BLaER1 (cell line): Measurements from ENCODE around the gene USP24.
A peak's percentile ranks its signal among the peaks of the same experiment; 100 is the strongest.
"Not testable (repeated sequence)": the region's sequence is repeated elsewhere in the genome, so short reads cannot be mapped to it uniquely, and the experiment has no call there.

Experiments
- H3K27ac ChIP-seq: shearing (Covaris generic); formaldehyde crosslinking; 2 replicates; pipeline ENCODE4 v1.8.1; 2022
- H3K27me3 ChIP-seq: shearing (Covaris generic); formaldehyde crosslinking; 2 replicates; pipeline ENCODE4 v1.8.1; 2022
- H3K36me3 ChIP-seq: shearing (Covaris generic); formaldehyde crosslinking; 2 replicates; pipeline ENCODE4 v1.8.1; 2022
- H3K4me1 ChIP-seq: shearing (Covaris generic); formaldehyde crosslinking; 2 replicates; pipeline ENCODE4 v1.8.1; 2022
- H3K4me2 ChIP-seq: shearing (Covaris generic); formaldehyde crosslinking; 2 replicates; pipeline ENCODE4 v1.8.1; 2022
- H3K4me3 ChIP-seq: shearing (Covaris generic); formaldehyde crosslinking; 2 replicates; pipeline ENCODE4 v1.8.1; 2022
- H3K9ac ChIP-seq: shearing (Covaris generic); formaldehyde crosslinking; 2 replicates; pipeline ENCODE4 v1.8.1; 2022
- H3K9me3 ChIP-seq: shearing (Covaris generic); formaldehyde crosslinking; 2 replicates; pipeline ENCODE4 v1.8.1; 2022
- H4K20me1 ChIP-seq: shearing (Covaris generic); formaldehyde crosslinking; 2 replicates; pipeline ENCODE4 v1.8.1; 2022
- Cebpa-rat ChIP-seq: shearing (Covaris generic); IDR thresholded peaks from 2 replicates; pipeline ENCODE4 v1.8.1; 2022

USP24 gene

GRCh38 chr1:55117941-55118340 is 97.2 kb downstream of the USP24 start:
- peaks cover 29% of the 10 kb centered on the region for H3K9me3 ChIP-seq
- H3K4me3 ChIP-seq: no peak overlapping the region
- H3K27ac ChIP-seq: no peak overlapping the region
- H3K9ac ChIP-seq: no peak overlapping the region
- H3K4me2 ChIP-seq: no peak overlapping the region
- H3K27me3 ChIP-seq: no peaks in the 10 kb centered on the region
- TF ChIP-seq Cebpa-rat: no peak
- peaks cover 96% of the 10 kb centered on the region for H3K36me3 ChIP-seq
- no peaks in the 10 kb centered on the region for H4K20me1 ChIP-seq
- no peaks in the 10 kb centered on the region for H3K4me1 ChIP-seq

- TF ChIP-seq Cebpa-rat: 0 out of 2 replicates have a peak, but pooled peaks have one; percentile 8
- H3K4me2 ChIP-seq, H3K4me1 ChIP-seq, H3K27ac ChIP-seq, H3K4me3 ChIP-seq, H4K20me1 ChIP-seq, H3K9ac ChIP-seq, H3K27me3 ChIP-seq: not testable (repeated sequence)
- Histone ChIP-seq H3K36me3 (peaks cover 90% of the 10 kb centered on the region), H3K9me3 (peaks cover 17% of the 10 kb centered on the region)
Observed at GRCh38 chr1:55109005-55109404, 106.2 kb downstream of the USP24 start.

GRCh38 chr1:55107101-55107500 is 108.1 kb downstream of the USP24 start:
- Histone ChIP-seq H3K27ac (no peak overlapping the region), H3K9me3 (no peaks in the 10 kb centered on the region), H3K4me1 (no peaks in the 10 kb centered on the region), H3K36me3 (peaks cover 89% of the 10 kb centered on the region), H4K20me1 (no peaks in the 10 kb centered on the region), H3K27me3 (no peaks in the 10 kb centered on the region), H3K9ac (no peak overlapping the region), H3K4me3 (no peak overlapping the region), H3K4me2 (no peak overlapping the region)
- no peak for TF ChIP-seq Cebpa-rat

DNA sequence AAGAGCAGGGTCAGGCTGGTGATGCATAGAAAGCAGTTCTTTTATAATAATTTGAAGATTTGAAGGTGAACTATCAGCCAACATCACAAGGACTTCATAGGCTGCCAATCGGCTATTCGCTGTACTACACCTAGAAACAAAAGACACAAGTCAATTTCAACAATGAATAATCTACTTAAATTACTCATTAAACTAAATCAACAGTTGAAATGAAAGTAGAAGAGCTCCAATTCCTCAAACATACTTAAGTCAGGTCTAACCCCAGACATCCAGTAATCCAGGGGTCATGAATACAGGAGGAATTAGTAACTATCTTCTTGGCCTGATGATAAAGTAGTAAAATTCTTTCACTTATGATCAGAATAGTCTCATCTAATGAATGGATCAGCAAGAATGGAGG is 111.3 kb downstream of the USP24 start:
- Histone ChIP-seq H3K4me3 (no peak overlapping the region), H3K9me3 (no peaks in the 10 kb centered on the region), H4K20me1 (no peaks in the 10 kb centered on the region), H3K4me1 (no peaks in the 10 kb centered on the region), H3K36me3 (peaks cover 97% of the 10 kb centered on the region), H3K27me3 (no peaks in the 10 kb centered on the region), H3K9ac (no peak overlapping the region), H3K27ac (no peak overlapping the region), H3K4me2 (no peak overlapping the region)
- TF ChIP-seq Cebpa-rat: no peak

- Histone ChIP-seq H3K9ac (no peak overlapping the region), H3K27me3 (peaks cover 5% of the 10 kb centered on the region; the same call in 1 of the 2 replicates), H3K36me3 (peaks cover 97% of the 10 kb centered on the region)
Observed at GRCh38 chr1:55095095-55095494, 120.1 kb downstream of the USP24 start.

GRCh38 chr1:55092475-55092874 is 122.7 kb downstream of the USP24 start:
- no peak for TF ChIP-seq Cebpa-rat
- no peak overlapping the region for H3K4me2 ChIP-seq
- no peak overlapping the region for H3K4me3 ChIP-seq
- H3K36me3 ChIP-seq: peaks cover 95% of the 10 kb centered on the region
- peaks cover 17% of the 10 kb centered on the region for H3K4me1 ChIP-seq
- H3K9me3 ChIP-seq: no peaks in the 10 kb centered on the region
- peaks cover 24% of the 10 kb centered on the region; the same call in 1 of the 2 replicates for H4K20me1 ChIP-seq
- H3K9ac ChIP-seq: no peak overlapping the region
- no peak overlapping the region for H3K27ac ChIP-seq
- H3K27me3 ChIP-seq: peaks cover 5% of the 10 kb centered on the region; the same call in 1 of the 2 replicates

More at GRCh38 chr1:55095095-55095494, 120.1 kb downstream of the USP24 start:
- Histone ChIP-seq H3K27ac (no peak overlapping the region), H4K20me1 (peaks cover 7% of the 10 kb centered on the region; the same call in 1 of the 2 replicates), H3K4me3 (no peak overlapping the region), H3K4me1 (no peaks in the 10 kb centered on the region), H3K9me3 (no peaks in the 10 kb centered on the region), H3K4me2 (no peak overlapping the region)
- no peak for TF ChIP-seq Cebpa-rat

GRCh38 chr1:55089683-55090082 is 125.5 kb downstream of the USP24 start:
- Histone ChIP-seq H3K27me3 (no peaks in the 10 kb centered on the region), H4K20me1 (peaks cover 22% of the 10 kb centered on the region; the same call in 1 of the 2 replicates), H3K9ac (no peak overlapping the region), H3K36me3 (peaks cover 94% of the 10 kb centered on the region), H3K27ac (no peak overlapping the region), H3K9me3 (no peaks in the 10 kb centered on the region), H3K4me3 (no peak overlapping the region), H3K4me1 (peaks cover 17% of the 10 kb centered on the region), H3K4me2 (no peak overlapping the region)
- no peak for TF ChIP-seq Cebpa-rat

- Histone ChIP-seq H4K20me1 (peaks cover 17% of the 10 kb centered on the region; the same call in 1 of the 2 replicates), H3K4me2 (peak overlapping the region; percentile 62), H3K9me3 (no peaks in the 10 kb centered on the region), H3K36me3 (peaks cover 93% of the 10 kb centered on the region), H3K27ac (no peak overlapping the region), H3K4me1 (peaks cover 17% of the 10 kb centered on the region), H3K4me3 (no peak overlapping the region), H3K9ac (no peak overlapping the region), H3K27me3 (no peaks in the 10 kb centered on the region)
- no peak for TF ChIP-seq Cebpa-rat
Observed at GRCh38 chr1:55088413-55088812, 126.8 kb downstream of the USP24 start.

- H3K27me3 ChIP-seq: no peaks in the 10 kb centered on the region
- peaks cover 17% of the 10 kb centered on the region for H3K4me1 ChIP-seq
- H3K36me3 ChIP-seq: peaks cover 92% of the 10 kb centered on the region
- no peak overlapping the region for H3K9ac ChIP-seq
- H3K4me2 ChIP-seq: no peak overlapping the region
- H3K4me3 ChIP-seq: no peak overlapping the region
- no peaks in the 10 kb centered on the region for H3K9me3 ChIP-seq
- peaks cover 17% of the 10 kb centered on the region; the same call in 1 of the 2 replicates for H4K20me1 ChIP-seq
- no peak for TF ChIP-seq Cebpa-rat
- H3K27ac ChIP-seq: no peak overlapping the region
Observed at GRCh38 chr1:55087439-55087838, 127.7 kb downstream of the USP24 start.

DNA sequence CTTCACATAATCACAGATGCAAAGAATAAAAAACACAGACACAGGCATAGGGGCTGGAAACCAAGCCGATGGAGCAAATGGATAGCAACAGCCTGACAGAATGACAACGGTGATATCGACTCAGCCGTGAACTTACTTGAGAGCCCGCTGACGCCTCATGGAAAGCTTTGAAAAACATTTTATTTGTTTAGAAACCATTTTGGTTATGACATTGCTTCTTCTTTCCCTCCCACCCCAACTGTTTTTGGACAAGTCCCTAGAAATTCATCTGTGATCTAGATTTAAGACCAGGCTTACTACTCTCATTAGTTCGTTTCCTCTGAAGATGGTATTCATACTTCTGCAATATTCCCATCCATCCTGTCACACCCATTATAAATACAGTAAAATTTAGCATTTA is 130.9 kb downstream of the USP24 start:
- Histone ChIP-seq H3K9ac (no peak overlapping the region), H3K4me1 (peaks cover 17% of the 10 kb centered on the region), H3K4me3 (no peak overlapping the region), H3K4me2 (no peak overlapping the region), H3K36me3 (peaks cover 94% of the 10 kb centered on the region), H3K27me3 (no peaks in the 10 kb centered on the region), H4K20me1 (peaks cover 17% of the 10 kb centered on the region; the same call in 1 of the 2 replicates), H3K27ac (no peak overlapping the region), H3K9me3 (no peaks in the 10 kb centered on the region)
- TF ChIP-seq Cebpa-rat: no peak

GRCh38 chr1:55081905-55082296 is 133.3 kb downstream of the USP24 start:
- Histone ChIP-seq H3K27ac (no peak overlapping the region), H3K4me2 (no peak overlapping the region), H3K4me3 (no peak overlapping the region), H3K9ac (no peak overlapping the region), H3K36me3 (peaks cover 95% of the 10 kb centered on the region), H3K9me3 (no peaks in the 10 kb centered on the region), H3K27me3 (no peaks in the 10 kb centered on the region), H3K4me1 (no peaks in the 10 kb centered on the region), H4K20me1 (no peaks in the 10 kb centered on the region; the same call in 1 of the 2 replicates)
- no peak for TF ChIP-seq Cebpa-rat
